Hair follicle dermal papilla cell (primary cell): ENCODE results near the gene TMC3. TPM values are rescaled to one million over a fixed set of nuclear protein-coding genes. Genes with fewer than 3 reads are reported as not detected.

Source experiments
- total RNA-seq: library from RNA; depleted of rRNA; stranded (reverse); fragments of >200 nt; gene quantifications from 2 replicates; pipeline ENCODE4 v1.2.3, GENCODE V29; 2012

TMC3 gene
- total RNA-seq, result not detected in 2 replicates

GRCh38 chr15:81373775-81374395 lies at the start of gene TMC3:
Gene TMC3, minus strand, starts transcription at chr15:81374213. Its CDS starts 136 bp downstream, at chr15:81374077.

GRCh38 chr15:81323944-81324881 lies 49.8 kb downstream of the TMC3 start, which contains the start of gene STARD5:
Gene STARD5, minus strand, starts transcription at chr15:81324141. Its CDS starts 42 bp downstream, at chr15:81324099.

Other genes with a start within 250 kb of the TMC3 start
- gene CFAP161, start 239.9 kb downstream of the TMC3 start, total RNA-seq, result 0.12 and 0.32 TPM in 2 replicates
- gene IL16, start 177.3 kb downstream of the TMC3 start, total RNA-seq, result 0.97 and 1.1 TPM in 2 replicates
- gene STARD5, start 50.1 kb downstream of the TMC3 start, total RNA-seq, result 5.5 and 8.1 TPM in 2 replicates